Epithelial cell of esophagus (primary cell): ENCODE results near the gene SNX5.
"Not testable (repeated sequence)": the region's sequence is repeated elsewhere in the genome, so short reads cannot be mapped to it uniquely, and the experiment has no call there.

ENCODE experiments used
- DNase-seq: peaks from one replicate; pipeline ENCODE4 v3.0.0; 2010; ENCODE audit warnings: low read depth
- H3K4me3 ChIP-seq: 2 replicates; pipeline ENCODE4 v1.5.1; 2011; ENCODE audit warnings: mild to moderate bottlenecking, low read length, control low read depth
- CTCF ChIP-seq: IDR thresholded peaks from 2 replicates; pipeline ENCODE4 v1.5.1; 2011; ENCODE audit warnings: low read depth, mild to moderate bottlenecking, low read length, control low read depth, inconsistent platforms; ENCODE audit not compliant: insufficient read depth; ENCODE audit errors: missing control alignments

Gene SNX5

GRCh38 chr20:17965042-17965697 is 3.4 kb downstream of the SNX5 start:
- H3K4me3 ChIP-seq, result peak overlapping the region; percentile 84
- no peak for DNase-seq
- TF ChIP-seq CTCF, result no peak

GRCh38 chr20:17964632-17965031 is 4.0 kb downstream of the SNX5 start:
- no peak for TF ChIP-seq CTCF
- H3K4me3 ChIP-seq, result peak overlapping the region; percentile 84
- DNase-seq, result no peak

- no peak overlapping the region for H3K4me3 ChIP-seq
- TF ChIP-seq CTCF, result no peak
- no peak for DNase-seq
These were observed 4.5 kb downstream of the SNX5 start for GRCh38 chr20:17964073-17964472.

GRCh38 chr20:17963114-17963897 is 5.3 kb downstream of the SNX5 start:
- DNase-seq, result no peak
- no peak for TF ChIP-seq CTCF
- H3K4me3 ChIP-seq, result no peak overlapping the region

GRCh38 chr20:17961587-17961940 is 7.0 kb downstream of the SNX5 start:
- no peak overlapping the region for H3K4me3 ChIP-seq
- DNase-seq, result no peak
- TF ChIP-seq CTCF, result no peak

- no peak for TF ChIP-seq CTCF
- no peak for DNase-seq
- no peak overlapping the region for H3K4me3 ChIP-seq
These were observed 7.5 kb downstream of the SNX5 start for GRCh38 chr20:17960927-17961586.

GRCh38 chr20:17960400-17960885 is 8.2 kb downstream of the SNX5 start:
- DNase-seq, H3K4me3 ChIP-seq: not testable (repeated sequence)
